Regular cardiac myocyte (primary cell): ENCODE data around the gene BRINP2. TPM values are rescaled to one million over a fixed set of nuclear protein-coding genes. Genes with fewer than 3 reads are reported as not detected.

ENCODE experiments used
- total RNA-seq: library from RNA; depleted of rRNA; stranded (reverse); fragments of >200 nt; gene quantifications from 2 replicates; pipeline ENCODE4 v1.2.3, GENCODE V29; 2014

The BRINP2 gene
- under 0.01 TPM in 1 of 2 replicates, not detected in the other for total RNA-seq

GRCh38 chr1:177170756-177171535 is at the start of gene BRINP2:
BRINP2 (plus strand) TSS chr1:177170958; CDS start chr1:177229877, 58,919 bp downstream.

GRCh38 chr1:177164380-177165068 is 6.2 kb upstream of the BRINP2 start, which contains the start of gene ASTN1:
ASTN1 (minus strand) TSS chr1:177164712; CDS start chr1:177164676, 36 bp downstream.

Other genes with a start within 250 kb of the BRINP2 start
- not detected in 2 replicates for gene ASTN1, start 6.2 kb upstream of the BRINP2 start, total RNA-seq